ENCODE results near the gene CEP57L1. TPM values are rescaled to one million over a fixed set of nuclear protein-coding genes. Genes with fewer than 3 reads are reported as not detected.
A peak's percentile ranks its signal among the peaks of the same experiment; 100 is the strongest.

Gene CEP57L1
- 10 to 100 TPM; 32.7 to 50.6 TPM for total RNA-seq
- polyA plus RNA-seq (ENCODE audit: insufficient read depth, low read depth, low replicate concordance) = 32.5 TPM
- long read RNA-seq, donor 1, partial matches to known transcripts = 0 of 4 reads
- long read RNA-seq, donor 1, other reads (novel, unspliced or antisense) = 0 of 4 reads
- long read RNA-seq, donor 2, partial matches to known transcripts = 0 of 1 reads
- long read RNA-seq, donor 2, other reads (novel, unspliced or antisense) = 0 of 1 reads

DNA sequence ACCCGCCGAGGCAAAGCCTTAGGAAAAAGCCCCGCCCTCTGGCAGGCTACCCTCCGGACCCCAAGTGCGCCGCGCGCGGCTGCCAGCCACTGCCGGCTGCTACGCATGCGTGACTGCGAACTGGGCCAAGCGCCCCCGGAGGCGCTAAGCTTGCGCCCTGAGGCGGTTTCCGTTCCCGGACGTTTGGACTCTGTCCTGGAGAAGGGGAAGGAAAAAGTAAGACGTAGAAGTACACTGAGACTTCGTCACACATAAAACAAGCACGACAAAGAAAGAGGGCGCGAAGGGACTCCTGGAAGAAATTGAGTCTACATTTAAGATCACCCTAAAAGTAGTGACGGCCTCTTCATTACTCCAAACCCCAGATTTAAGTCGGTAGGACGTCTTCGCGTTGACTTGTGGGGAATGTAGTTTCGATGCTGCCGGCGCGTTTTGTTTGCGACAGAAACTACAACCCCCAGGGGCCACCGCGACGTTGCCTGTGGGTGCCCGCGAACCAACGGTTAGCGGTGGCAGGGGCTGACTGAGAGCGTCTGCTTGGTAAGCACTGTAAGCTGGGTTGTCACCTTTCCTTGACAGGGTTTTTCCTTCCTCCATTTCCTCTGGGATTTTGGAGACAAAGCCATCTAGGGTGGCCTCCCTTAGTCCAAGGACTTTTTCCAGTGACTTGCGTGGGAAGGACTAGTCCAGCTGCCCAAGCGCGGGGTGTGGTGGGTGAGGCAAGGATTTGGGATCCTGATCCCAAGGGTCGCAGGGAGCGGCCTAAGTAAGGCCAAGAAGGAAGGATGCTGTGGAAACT lies at the start of gene CEP57L1:
Gene CEP57L1 (plus strand): TSS at position 472 of the 799 bp plus-strand sequence. CDS start 49,715 bp downstream, outside the sequence.
- no peaks in the 10 kb centered on the region for H3K27me3 ChIP-seq
- H3K36me3 ChIP-seq (ENCODE audit: low read depth, missing control alignments) = no peaks in the 10 kb centered on the region
- peak within 1 kb of the TSS; percentile 96 to 98 for H3K27ac ChIP-seq
- H3K9me3 ChIP-seq = no peaks in the 10 kb centered on the region
- intact Hi-C loops (cut with DNase I; ENCODE audit: low total_unique reads) = no loop called here
- TF ChIP-seq, protein P1, sequence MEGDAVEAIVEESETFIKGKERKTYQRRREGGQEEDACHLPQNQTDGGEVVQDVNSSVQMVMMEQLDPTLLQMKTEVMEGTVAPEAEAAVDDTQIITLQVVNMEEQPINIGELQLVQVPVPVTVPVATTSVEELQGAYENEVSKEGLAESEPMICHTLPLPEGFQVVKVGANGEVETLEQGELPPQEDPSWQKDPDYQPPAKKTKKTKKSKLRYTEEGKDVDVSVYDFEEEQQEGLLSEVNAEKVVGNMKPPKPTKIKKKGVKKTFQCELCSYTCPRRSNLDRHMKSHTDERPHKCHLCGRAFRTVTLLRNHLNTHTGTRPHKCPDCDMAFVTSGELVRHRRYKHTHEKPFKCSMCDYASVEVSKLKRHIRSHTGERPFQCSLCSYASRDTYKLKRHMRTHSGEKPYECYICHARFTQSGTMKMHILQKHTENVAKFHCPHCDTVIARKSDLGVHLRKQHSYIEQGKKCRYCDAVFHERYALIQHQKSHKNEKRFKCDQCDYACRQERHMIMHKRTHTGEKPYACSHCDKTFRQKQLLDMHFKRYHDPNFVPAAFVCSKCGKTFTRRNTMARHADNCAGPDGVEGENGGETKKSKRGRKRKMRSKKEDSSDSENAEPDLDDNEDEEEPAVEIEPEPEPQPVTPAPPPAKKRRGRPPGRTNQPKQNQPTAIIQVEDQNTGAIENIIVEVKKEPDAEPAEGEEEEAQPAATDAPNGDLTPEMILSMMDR (IDR thresholded peaks at IDR 0.05) = peak in 2 of 3 experiments; percentile 9 to 12
- TF ChIP-seq POLR2A (IDR thresholded peaks at IDR 0.05) = no peak
- peaks cover 26% of the 10 kb centered on the region for H3K4me1 ChIP-seq
- peak; percentile 97 for DNase-seq
- WGBS, 2 donors = 0 to 1% methylated on average over 40 to 49 of the region's 49 CpGs
- H3K4me3 ChIP-seq = peak within 1 kb of the TSS; percentile 70 to 89

DNA sequence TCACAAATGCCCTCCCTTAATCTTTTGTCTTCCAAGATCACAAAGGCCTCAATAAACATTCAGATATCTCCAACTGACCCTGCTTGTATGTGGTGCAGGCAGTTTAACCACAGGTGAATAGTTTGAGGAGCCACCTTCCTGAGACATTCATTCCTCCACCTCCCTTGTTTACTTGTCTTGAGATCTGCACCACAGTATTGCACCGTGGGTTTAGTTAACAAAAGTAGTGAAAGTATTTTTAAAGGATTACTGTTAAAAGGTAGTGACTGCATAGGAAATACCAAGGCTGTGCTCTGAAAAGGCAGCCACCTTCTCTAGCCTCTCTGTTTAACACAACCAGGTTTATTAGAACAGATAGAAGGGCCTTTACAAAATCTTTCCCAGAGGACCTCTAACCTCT lies 47.1 kb upstream of the CEP57L1 start:
- TF ChIP-seq POLR2A (IDR thresholded peaks at IDR 0.05) = no peak
- TF ChIP-seq, protein P1 (IDR thresholded peaks at IDR 0.05) = no peak
- 50 to 53% methylated on average over 1 of the region's 1 CpG for WGBS, 2 donors

DNA sequence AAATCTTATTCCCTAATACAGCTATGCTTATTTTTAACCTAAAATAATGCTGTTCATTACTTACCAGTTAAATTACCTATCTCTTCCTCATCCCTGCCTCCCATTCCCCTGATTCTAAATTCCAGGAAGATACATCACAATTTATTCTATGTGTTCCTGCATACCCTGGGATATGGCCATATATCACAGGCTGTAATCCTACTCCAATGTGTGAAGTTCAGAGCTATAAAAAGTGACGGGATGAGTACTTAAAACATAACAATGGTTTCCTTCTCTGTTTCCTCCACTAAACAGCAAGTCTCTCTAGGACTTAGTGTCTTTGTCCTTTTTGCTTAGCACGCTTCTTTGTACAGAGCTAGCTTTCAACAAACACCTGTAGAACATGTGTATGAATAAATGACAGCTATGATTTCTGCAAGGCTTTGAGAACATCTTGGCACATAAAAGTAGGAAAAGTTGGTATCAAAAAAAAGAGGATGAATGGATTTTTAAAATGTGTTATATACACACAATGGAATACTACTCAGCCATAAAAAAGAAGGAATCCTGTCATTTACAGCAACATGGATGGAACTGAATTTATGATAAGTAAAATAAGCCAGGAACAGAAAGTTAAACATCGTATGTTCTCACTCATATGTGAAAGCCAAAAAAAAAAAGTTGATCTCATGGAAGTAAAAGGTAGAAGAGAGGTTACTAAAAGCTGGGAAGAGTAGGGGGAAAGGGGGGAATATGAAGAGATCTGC lies 46.5 kb upstream of the CEP57L1 start:
- DNase-seq = no peak
- H3K27me3 ChIP-seq = no peaks in the 10 kb centered on the region
- TF ChIP-seq, protein P1 (IDR thresholded peaks at IDR 0.05) = no peak
- TF ChIP-seq POLR2A (IDR thresholded peaks at IDR 0.05) = no peak
- H3K4me3 ChIP-seq = no peak overlapping the region
- no peaks in the 10 kb centered on the region for H3K9me3 ChIP-seq
- peaks cover 23% of the 10 kb centered on the region for H3K4me1 ChIP-seq
- peak overlapping the region; percentile 32 to 79 for H3K27ac ChIP-seq
- 87 to 90% methylated on average over 3 of the region's 3 CpGs for WGBS, 2 donors
- no peaks in the 10 kb centered on the region for H3K36me3 ChIP-seq (ENCODE audit: low read depth, missing control alignments)
- intact Hi-C loops (cut with DNase I; ENCODE audit: low total_unique reads) = no loop called here

More for the DNA sequence above, 47.1 kb upstream of the CEP57L1 start:
- peak overlapping the region; percentile 32 to 68 for H3K27ac ChIP-seq
- H3K4me1 ChIP-seq = peaks cover 23% of the 10 kb centered on the region
- no peak for DNase-seq
- no peak overlapping the region for H3K4me3 ChIP-seq
- intact Hi-C loops (cut with DNase I; ENCODE audit: low total_unique reads) = no loop called here
- no peaks in the 10 kb centered on the region for H3K27me3 ChIP-seq
- H3K36me3 ChIP-seq (ENCODE audit: low read depth, missing control alignments) = no peaks in the 10 kb centered on the region
- no peaks in the 10 kb centered on the region for H3K9me3 ChIP-seq

DNA sequence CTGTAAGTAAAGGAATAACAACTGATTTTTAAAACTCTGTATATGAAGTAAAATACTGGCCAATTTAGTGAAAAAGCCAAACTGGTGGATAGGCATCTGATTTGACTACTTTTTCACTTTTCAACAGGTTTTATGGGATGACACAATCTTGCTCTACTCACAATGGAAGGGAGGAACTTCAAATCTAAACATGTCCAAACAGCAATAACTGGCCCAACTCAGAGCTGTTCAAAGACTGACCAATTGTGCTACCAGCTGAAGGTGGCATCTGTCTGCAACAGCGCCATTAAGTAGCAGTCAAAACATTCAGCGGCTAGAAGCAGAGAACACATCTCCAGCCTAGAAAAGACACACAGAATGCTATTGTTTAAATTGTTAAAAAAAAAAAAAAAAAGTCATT lies 45.3 kb upstream of the CEP57L1 start:
- Histone ChIP-seq H3K27me3 (no peaks in the 10 kb centered on the region), H3K9me3 (no peaks in the 10 kb centered on the region), H3K4me3 (no peak overlapping the region), H3K36me3 (ENCODE audit: low read depth, missing control alignments) (no peaks in the 10 kb centered on the region), H3K27ac (peak overlapping the region; percentile 49 to 79), H3K4me1 (peaks cover 23% of the 10 kb centered on the region)
- WGBS, 2 donors = 71 to 75% methylated on average over 2 of the region's 2 CpGs
- no peak for DNase-seq
- intact Hi-C loops (cut with DNase I; ENCODE audit: low total_unique reads) = no loop called here
- no peak for TF ChIP-seq POLR2A (IDR thresholded peaks at IDR 0.05)
- TF ChIP-seq, protein P1 (IDR thresholded peaks at IDR 0.05) = no peak
